Panc1 (cell line): Measurements from ENCODE around the gene GPR45.

Source experiments
- POLR2AphosphoS5 ChIP-seq: IDR thresholded peaks from 2 replicates; pipeline ENCODE4 v1.6.1; 2012; ENCODE audit warnings: mild to moderate bottlenecking, low read depth, low read length, moderate library complexity
- SIN3A ChIP-seq: IDR thresholded peaks from 2 replicates; pipeline ENCODE4 v1.6.1; 2012; ENCODE audit warnings: low read depth, mild to moderate bottlenecking, low read length, moderate library complexity, borderline replicate concordance; ENCODE audit not compliant: insufficient read depth
- TF ChIP-seq, protein P1 (sequence below): fragments of 450-650 bp; IDR thresholded peaks from 2 replicates; pipeline ENCODE4 v1.5.1; 2017; ENCODE audit warnings: mild to moderate bottlenecking

DNA sequence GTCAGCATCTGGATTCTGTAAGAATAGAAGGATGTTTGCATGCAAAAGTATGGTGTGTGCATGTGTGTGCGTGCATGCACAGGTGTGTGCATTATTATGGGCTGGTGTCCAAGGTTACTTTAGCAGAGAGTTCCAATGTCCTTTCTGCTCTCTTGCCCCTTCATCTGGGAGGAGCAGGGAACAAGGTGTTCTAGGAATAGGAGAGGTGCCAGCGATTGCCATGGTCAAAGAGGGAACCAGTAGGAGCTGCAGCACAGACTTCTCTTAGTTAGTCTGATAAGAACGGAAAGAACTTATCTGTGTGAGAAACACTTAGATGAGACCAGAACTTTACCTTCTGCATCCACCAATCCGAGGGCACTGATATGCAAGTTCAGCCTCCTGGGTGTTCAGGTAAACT, 8.3 kb downstream of the GPR45 start:
- TF ChIP-seq, protein P1, sequence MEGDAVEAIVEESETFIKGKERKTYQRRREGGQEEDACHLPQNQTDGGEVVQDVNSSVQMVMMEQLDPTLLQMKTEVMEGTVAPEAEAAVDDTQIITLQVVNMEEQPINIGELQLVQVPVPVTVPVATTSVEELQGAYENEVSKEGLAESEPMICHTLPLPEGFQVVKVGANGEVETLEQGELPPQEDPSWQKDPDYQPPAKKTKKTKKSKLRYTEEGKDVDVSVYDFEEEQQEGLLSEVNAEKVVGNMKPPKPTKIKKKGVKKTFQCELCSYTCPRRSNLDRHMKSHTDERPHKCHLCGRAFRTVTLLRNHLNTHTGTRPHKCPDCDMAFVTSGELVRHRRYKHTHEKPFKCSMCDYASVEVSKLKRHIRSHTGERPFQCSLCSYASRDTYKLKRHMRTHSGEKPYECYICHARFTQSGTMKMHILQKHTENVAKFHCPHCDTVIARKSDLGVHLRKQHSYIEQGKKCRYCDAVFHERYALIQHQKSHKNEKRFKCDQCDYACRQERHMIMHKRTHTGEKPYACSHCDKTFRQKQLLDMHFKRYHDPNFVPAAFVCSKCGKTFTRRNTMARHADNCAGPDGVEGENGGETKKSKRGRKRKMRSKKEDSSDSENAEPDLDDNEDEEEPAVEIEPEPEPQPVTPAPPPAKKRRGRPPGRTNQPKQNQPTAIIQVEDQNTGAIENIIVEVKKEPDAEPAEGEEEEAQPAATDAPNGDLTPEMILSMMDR = no peak
- TF ChIP-seq SIN3A (no peak), POLR2AphosphoS5 (no peak)
